ENCODE results near the gene C1QTNF8. TPM values are rescaled to one million over a fixed set of nuclear protein-coding genes. Genes with fewer than 3 reads are reported as not detected.

The C1QTNF8 gene
- total and polyA plus RNA-seq, 2 of the 13 experiments (the other 11 are each of a cell fraction or from before 2014, with no cell fraction given) = 0.09 TPM; not detected in 1

DNA sequence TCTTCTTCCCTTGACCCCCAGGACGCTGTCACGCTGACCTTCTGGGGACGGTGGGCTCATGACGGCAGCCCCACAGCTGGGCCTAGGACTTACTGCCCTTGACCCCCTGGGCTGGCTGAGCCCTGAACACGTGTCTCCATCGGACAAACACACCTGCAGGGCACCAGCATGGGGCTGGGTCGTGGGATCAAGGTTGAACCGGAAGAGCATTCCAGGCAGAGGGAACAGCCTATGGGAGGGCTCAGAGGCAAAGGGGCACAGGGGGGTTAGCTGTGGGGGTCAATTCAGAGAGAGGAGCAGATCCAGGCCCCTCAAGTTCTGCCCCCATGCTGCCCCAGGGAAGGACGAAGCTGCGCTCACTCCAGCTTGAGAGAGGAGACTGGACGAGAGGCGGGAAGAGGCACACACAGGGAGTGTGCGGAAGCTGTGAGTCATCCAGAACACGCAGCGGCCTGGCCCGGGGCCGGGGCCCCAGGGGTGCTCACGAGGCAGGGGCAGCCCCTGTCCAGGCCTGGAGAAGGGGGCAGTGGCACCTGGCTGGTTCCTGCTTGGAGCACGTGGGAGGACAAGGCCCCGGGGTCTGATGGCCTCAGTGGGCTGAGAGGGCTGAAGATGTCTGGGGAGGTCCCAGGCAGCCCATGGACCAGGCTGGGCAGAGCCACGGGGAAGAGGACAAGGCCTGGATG lies 13.6 kb downstream of the C1QTNF8 start (continued):
- TF ChIP-seq, protein P1, sequence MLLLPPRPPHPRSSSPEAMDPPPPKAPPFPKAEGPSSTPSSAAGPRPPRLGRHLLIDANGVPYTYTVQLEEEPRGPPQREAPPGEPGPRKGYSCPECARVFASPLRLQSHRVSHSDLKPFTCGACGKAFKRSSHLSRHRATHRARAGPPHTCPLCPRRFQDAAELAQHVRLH (CRISPR knock-in tag; IDR thresholded peaks at IDR 0.05; ENCODE audit: borderline replicate concordance, low read depth) = peak; percentile 95; the same call in 1 of the 2 replicates
- TF ChIP-seq ZNF12 (CRISPR knock-in tag; IDR thresholded peaks at IDR 0.05) (no peak; the same call in 1 of the 2 replicates), NFE2 (CRISPR knock-in tag; IDR thresholded peaks at IDR 0.05) (no peak), NKX3-1 (CRISPR knock-in tag; IDR thresholded peaks at IDR 0.05) (peak; percentile 85; the same call in 1 of the 2 replicates), ZNF558 (CRISPR knock-in tag; IDR thresholded peaks at IDR 0.05; ENCODE audit: borderline replicate concordance) (peak; percentile 96; the same call in 1 of the 2 replicates), FOXA1 (IDR thresholded peaks at IDR 0.05) (no peak), FOXA1 (CRISPR knock-in tag; IDR thresholded peaks at IDR 0.05) (peak; percentile 29; the same call in 1 of the 2 replicates), ZNF136 (CRISPR knock-in tag; IDR thresholded peaks at IDR 0.05; ENCODE audit: low read depth) (peak; percentile 90; the same call in 1 of the 2 replicates), MTA3 (CRISPR knock-in tag; IDR thresholded peaks at IDR 0.05) (no peak)
- TF ChIP-seq, protein P2, sequence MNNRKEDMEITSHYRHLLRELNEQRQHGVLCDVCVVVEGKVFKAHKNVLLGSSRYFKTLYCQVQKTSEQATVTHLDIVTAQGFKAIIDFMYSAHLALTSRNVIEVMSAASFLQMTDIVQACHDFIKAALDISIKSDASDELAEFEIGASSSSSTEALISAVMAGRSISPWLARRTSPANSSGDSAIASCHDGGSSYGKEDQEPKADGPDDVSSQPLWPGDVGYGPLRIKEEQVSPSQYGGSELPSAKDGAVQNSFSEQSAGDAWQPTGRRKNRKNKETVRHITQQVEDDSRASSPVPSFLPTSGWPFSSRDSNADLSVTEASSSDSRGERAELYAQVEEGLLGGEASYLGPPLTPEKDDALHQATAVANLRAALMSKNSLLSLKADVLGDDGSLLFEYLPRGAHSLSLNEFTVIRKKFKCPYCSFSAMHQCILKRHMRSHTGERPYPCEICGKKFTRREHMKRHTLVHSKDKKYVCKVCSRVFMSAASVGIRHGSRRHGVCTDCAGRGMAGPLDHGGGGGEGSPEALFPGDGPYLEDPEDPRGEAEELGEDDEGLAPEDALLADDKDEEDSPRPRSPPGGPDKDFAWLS (CRISPR knock-in tag; IDR thresholded peaks at IDR 0.05; ENCODE audit: borderline replicate concordance) = peak; percentile 31; the same call in 1 of the 2 replicates
- TF ChIP-seq, protein P3, sequence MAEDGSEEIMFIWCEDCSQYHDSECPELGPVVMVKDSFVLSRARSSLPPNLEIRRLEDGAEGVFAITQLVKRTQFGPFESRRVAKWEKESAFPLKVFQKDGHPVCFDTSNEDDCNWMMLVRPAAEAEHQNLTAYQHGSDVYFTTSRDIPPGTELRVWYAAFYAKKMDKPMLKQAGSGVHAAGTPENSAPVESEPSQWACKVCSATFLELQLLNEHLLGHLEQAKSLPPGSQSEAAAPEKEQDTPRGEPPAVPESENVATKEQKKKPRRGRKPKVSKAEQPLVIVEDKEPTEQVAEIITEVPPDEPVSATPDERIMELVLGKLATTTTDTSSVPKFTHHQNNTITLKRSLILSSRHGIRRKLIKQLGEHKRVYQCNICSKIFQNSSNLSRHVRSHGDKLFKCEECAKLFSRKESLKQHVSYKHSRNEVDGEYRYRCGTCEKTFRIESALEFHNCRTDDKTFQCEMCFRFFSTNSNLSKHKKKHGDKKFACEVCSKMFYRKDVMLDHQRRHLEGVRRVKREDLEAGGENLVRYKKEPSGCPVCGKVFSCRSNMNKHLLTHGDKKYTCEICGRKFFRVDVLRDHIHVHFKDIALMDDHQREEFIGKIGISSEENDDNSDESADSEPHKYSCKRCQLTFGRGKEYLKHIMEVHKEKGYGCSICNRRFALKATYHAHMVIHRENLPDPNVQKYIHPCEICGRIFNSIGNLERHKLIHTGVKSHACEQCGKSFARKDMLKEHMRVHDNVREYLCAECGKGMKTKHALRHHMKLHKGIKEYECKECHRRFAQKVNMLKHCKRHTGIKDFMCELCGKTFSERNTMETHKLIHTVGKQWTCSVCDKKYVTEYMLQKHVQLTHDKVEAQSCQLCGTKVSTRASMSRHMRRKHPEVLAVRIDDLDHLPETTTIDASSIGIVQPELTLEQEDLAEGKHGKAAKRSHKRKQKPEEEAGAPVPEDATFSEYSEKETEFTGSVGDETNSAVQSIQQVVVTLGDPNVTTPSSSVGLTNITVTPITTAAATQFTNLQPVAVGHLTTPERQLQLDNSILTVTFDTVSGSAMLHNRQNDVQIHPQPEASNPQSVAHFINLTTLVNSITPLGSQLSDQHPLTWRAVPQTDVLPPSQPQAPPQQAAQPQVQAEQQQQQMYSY (CRISPR knock-in tag; IDR thresholded peaks at IDR 0.05) = peak; percentile 61; the same call in 1 of the 2 replicates
- TF ChIP-seq, protein P4, sequence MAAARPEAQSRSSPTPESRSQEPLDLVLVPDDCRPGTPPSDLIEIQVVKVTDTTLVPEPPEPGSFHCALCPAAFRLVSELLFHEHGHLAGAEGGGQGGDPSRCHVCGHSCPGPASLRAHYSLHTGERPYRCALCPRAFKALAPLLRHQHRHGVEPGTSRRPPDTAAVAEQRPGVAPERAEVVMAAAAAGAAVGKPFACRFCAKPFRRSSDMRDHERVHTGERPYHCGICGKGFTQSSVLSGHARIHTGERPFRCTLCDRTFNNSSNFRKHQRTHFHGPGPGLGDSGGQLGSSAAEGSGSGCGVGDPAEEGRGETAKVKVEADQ (CRISPR knock-in tag; IDR thresholded peaks at IDR 0.05; ENCODE audit: borderline replicate concordance) = 0 out of 2 replicates have a peak, but pooled peaks have one; percentile 33
- TF ChIP-seq, protein P5, sequence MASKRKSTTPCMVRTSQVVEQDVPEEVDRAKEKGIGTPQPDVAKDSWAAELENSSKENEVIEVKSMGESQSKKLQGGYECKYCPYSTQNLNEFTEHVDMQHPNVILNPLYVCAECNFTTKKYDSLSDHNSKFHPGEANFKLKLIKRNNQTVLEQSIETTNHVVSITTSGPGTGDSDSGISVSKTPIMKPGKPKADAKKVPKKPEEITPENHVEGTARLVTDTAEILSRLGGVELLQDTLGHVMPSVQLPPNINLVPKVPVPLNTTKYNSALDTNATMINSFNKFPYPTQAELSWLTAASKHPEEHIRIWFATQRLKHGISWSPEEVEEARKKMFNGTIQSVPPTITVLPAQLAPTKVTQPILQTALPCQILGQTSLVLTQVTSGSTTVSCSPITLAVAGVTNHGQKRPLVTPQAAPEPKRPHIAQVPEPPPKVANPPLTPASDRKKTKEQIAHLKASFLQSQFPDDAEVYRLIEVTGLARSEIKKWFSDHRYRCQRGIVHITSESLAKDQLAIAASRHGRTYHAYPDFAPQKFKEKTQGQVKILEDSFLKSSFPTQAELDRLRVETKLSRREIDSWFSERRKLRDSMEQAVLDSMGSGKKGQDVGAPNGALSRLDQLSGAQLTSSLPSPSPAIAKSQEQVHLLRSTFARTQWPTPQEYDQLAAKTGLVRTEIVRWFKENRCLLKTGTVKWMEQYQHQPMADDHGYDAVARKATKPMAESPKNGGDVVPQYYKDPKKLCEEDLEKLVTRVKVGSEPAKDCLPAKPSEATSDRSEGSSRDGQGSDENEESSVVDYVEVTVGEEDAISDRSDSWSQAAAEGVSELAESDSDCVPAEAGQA (IDR thresholded peaks at IDR 0.05; ENCODE audit: low read depth) = no peak; the same call in 1 of the 2 replicates
- TF ChIP-seq, protein P5 (CRISPR knock-in tag; IDR thresholded peaks at IDR 0.05; ENCODE audit: borderline replicate concordance) = no peak
